H1 (cell line): Measurements from ENCODE around the gene BCKDHA. TPM values are rescaled to one million over a fixed set of nuclear protein-coding genes. Genes with fewer than 3 reads are reported as not detected.

Experiments used
- CTCF ChIA-PET: fragments of 300-600 bp; sonication (Branson Sonifier 250); formaldehyde crosslinking; loops from one replicate; lab custom pipeline; 2021; ENCODE audit not compliant: partially characterized antibody; lab: Charles Lee
- POLR2A ChIA-PET: fragments of 300-600 bp; sonication (Branson Sonifier 250); formaldehyde crosslinking; loops from one replicate; lab custom pipeline; 2021; ENCODE audit warnings: inconsistent platforms; ENCODE audit not compliant: partially characterized antibody; lab: Charles Lee
- DNase-seq, 2 experiments: peaks; one replicate each; pipeline versions ENCODE4 v3.0.0 to v3.0.0-alpha.2; 2010 to 2022; ENCODE audit warnings: low spot score in 2 of 2, low read depth in 1 of 2, mixed read lengths in 1 of 2
- FAIRE-seq: peaks from 2 replicates; lab custom pipeline; 2011; peaks lifted over from hg19 to GRCh38; lab: Jason Lieb, UNC
- H2AFZ ChIP-seq: 2 replicates; pipeline ENCODE4 v1.8.1; 2012; ENCODE audit warnings: low read length, inconsistent platforms
- H2AK5ac ChIP-seq: 2 replicates; pipeline ENCODE4 v1.6.1; 2013; ENCODE audit warnings: low read depth, low read length
- H2BK120ac ChIP-seq: replicated peaks from 2 replicates; pipeline ENCODE3; 2013; ENCODE audit warnings: low read depth, low read length, inconsistent platforms
- H2BK12ac ChIP-seq: 2 replicates; pipeline ENCODE4 v1.6.1; 2013; ENCODE audit warnings: low read depth, low read length
- H2BK15ac ChIP-seq: 2 replicates; pipeline ENCODE4 v1.6.1; 2013; ENCODE audit warnings: low read length
- H2BK20ac ChIP-seq: 2 replicates; pipeline ENCODE4 v1.6.1; 2013; ENCODE audit warnings: low read length
- H2BK5ac ChIP-seq: 2 replicates; pipeline ENCODE4 v1.6.1; 2013; ENCODE audit warnings: low read depth, low read length
- H3K14ac ChIP-seq: 2 replicates; pipeline ENCODE4 v1.6.1; 2013; ENCODE audit warnings: inconsistent platforms; ENCODE audit not compliant: insufficient read length
- H3K18ac ChIP-seq: 2 replicates; pipeline ENCODE4 v1.6.1; 2013; ENCODE audit warnings: low read length; ENCODE audit errors: extremely low read depth
- H3K23ac ChIP-seq: 2 replicates; pipeline ENCODE4 v1.6.1; 2013; ENCODE audit warnings: inconsistent platforms; ENCODE audit not compliant: insufficient read length
- H3K23me2 ChIP-seq: 2 replicates; pipeline ENCODE4 v1.6.1; 2013; ENCODE audit warnings: low read depth, low read length
- H3K27ac ChIP-seq: 2 replicates; pipeline ENCODE4 v1.6.1; 2011; ENCODE audit warnings: low read depth, low read length, inconsistent platforms
- H3K27me3 ChIP-seq, 4 experiments: replicated peaks in 1 of 4; 1 replicate in 1 of 4; 2 replicates in 3 of 4; pipeline versions ENCODE4 v1.6.1 to v1.8.1; 2011 to 2013; ENCODE audit warnings: low read length in 3 of 4, mild to moderate bottlenecking in 3 of 4, inconsistent platforms in 2 of 4, mixed read lengths in 2 of 4, moderate library complexity in 1 of 4; ENCODE audit not compliant: control insufficient read depth in 3 of 4, insufficient read depth in 3 of 4; ENCODE audit errors: extremely low read depth in 1 of 4
- H3K36me3 ChIP-seq, 4 experiments: 2 replicates each; pipeline versions ENCODE4 v1.6.1 to v1.8.1; 2011 to 2013; ENCODE audit warnings: mild to moderate bottlenecking in 4 of 4, low read length in 3 of 4, moderate library complexity in 2 of 4, control low read depth in 1 of 4, inconsistent platforms in 1 of 4; ENCODE audit not compliant: insufficient read depth in 4 of 4, control insufficient read depth in 2 of 4
- H3K4ac ChIP-seq: replicated peaks from 2 replicates; pipeline ENCODE3; 2013; ENCODE audit warnings: low read length, low read depth, mixed read lengths, inconsistent platforms; ENCODE audit not compliant: insufficient read length
- H3K4me1 ChIP-seq, 4 experiments: replicated peaks in 1 of 4; 1 replicate in 1 of 4; 2 replicates in 3 of 4; pipeline versions ENCODE4 v1.6.1 to v1.8.1; 2011 to 2013; ENCODE audit warnings: low read length in 3 of 4, inconsistent platforms in 2 of 4, mixed read lengths in 1 of 4; ENCODE audit not compliant: insufficient read depth in 4 of 4, control insufficient read depth in 3 of 4
- H3K4me2 ChIP-seq, 2 experiments: 2 replicates each; pipeline versions ENCODE4 v1.6.1 to v1.8.1; 2011 to 2013; ENCODE audit warnings: low read depth in 2 of 2, low read length in 2 of 2, control low read depth in 1 of 2, inconsistent platforms in 1 of 2, mild to moderate bottlenecking in 1 of 2; ENCODE audit not compliant: insufficient read depth in 1 of 2
- H3K4me3 ChIP-seq, 4 experiments: fragments of 200-600, 300-600 bp in 1 of 4; sonication (generic), shearing (Covaris generic), sonication (Bioruptor Twin) in 1 of 4; 2 replicates each; pipeline versions ENCODE4 v1.5.1 to v1.8.1; 2011 to 2016; ENCODE audit warnings: low read length in 4 of 4, low read depth in 3 of 4, control low read depth in 2 of 4, inconsistent platforms in 2 of 4, mild to moderate bottlenecking in 2 of 4, mixed read lengths in 1 of 4, moderate library complexity in 1 of 4; ENCODE audit not compliant: insufficient read depth in 2 of 4; ENCODE audit errors: extremely low read depth in 1 of 4
- H3K56ac ChIP-seq: replicated peaks from 2 replicates; pipeline ENCODE3; 2013; ENCODE audit warnings: low read depth, mild to moderate bottlenecking, mixed read lengths, low read length, inconsistent platforms; ENCODE audit not compliant: insufficient read length
- H3K79me1 ChIP-seq: 2 replicates; pipeline ENCODE4 v1.6.1; 2013; ENCODE audit warnings: low read depth, low read length, control low read depth
- H3K79me2 ChIP-seq, 2 experiments: 2 replicates each; pipeline versions ENCODE4 v1.6.1 to v1.8.1; 2012 to 2013; ENCODE audit warnings: low read length in 2 of 2, mild to moderate bottlenecking in 2 of 2, inconsistent platforms in 1 of 2; ENCODE audit not compliant: insufficient read depth in 2 of 2, control insufficient read depth in 1 of 2
- H3K9ac ChIP-seq, 4 experiments: replicated peaks in 1 of 4; 1 replicate in 1 of 4; 2 replicates in 3 of 4; pipeline versions ENCODE4 v1.6.1 to v1.8.1; 2011 to 2013; ENCODE audit warnings: low read depth in 3 of 4, low read length in 3 of 4, control low read depth in 2 of 4, mild to moderate bottlenecking in 2 of 4, moderate library complexity in 2 of 4, inconsistent platforms in 1 of 4; ENCODE audit errors: extremely low read depth in 1 of 4
- H3K9me3 ChIP-seq, 2 experiments: 2 replicates each; pipeline versions ENCODE4 v1.6.1 to v1.8.1; 2012 to 2013; ENCODE audit warnings: mild to moderate bottlenecking in 2 of 2, moderate library complexity in 2 of 2, control low read depth in 1 of 2, inconsistent platforms in 1 of 2, low read depth in 1 of 2, low read length in 1 of 2, mixed read lengths in 1 of 2; ENCODE audit not compliant: insufficient read depth in 2 of 2
- H4K20me1 ChIP-seq, 2 experiments: replicated peaks in 1 of 2; 2 replicates each; pipeline versions ENCODE3 to v1.8.1; 2011 to 2013; ENCODE audit warnings: inconsistent platforms in 2 of 2, low read length in 2 of 2, mild to moderate bottlenecking in 1 of 2; ENCODE audit not compliant: insufficient read depth in 2 of 2, control insufficient read depth in 1 of 2
- H4K5ac ChIP-seq: 2 replicates; pipeline ENCODE4 v1.6.1; 2013; ENCODE audit warnings: low read length, low read depth, mixed read lengths, inconsistent platforms; ENCODE audit not compliant: insufficient read length
- H4K8ac ChIP-seq: 2 replicates; pipeline ENCODE4 v1.8.0; 2013; ENCODE audit warnings: mild to moderate bottlenecking, moderate library complexity, low read length, inconsistent platforms; ENCODE audit not compliant: insufficient read depth; ENCODE audit errors: extremely low read depth
- H4K91ac ChIP-seq: replicated peaks from 2 replicates; pipeline ENCODE3; 2013; ENCODE audit warnings: low read length, mixed read lengths, inconsistent platforms; ENCODE audit not compliant: insufficient read length
- CEBPB ChIP-seq: IDR thresholded peaks from 2 replicates; pipeline ENCODE4 v1.6.1; 2012; ENCODE audit warnings: low read depth, low read length
- SIRT6 ChIP-seq: IDR thresholded peaks from one replicate; pipeline ENCODE4 v1.7.1; 2012; ENCODE audit warnings: low read length, inconsistent platforms
- WGBS, 2 experiments: shearing (Covaris generic) in 1 of 2; methylation state at CpG; one replicate each; pipeline versions ENCODE4 v1.1.6 to v1.1.7; 2013 to 2015; ENCODE audit warnings: low lambda C conversion rate in 2 of 2, mixed read lengths in 2 of 2, inconsistent platforms in 1 of 2, low coverage in 1 of 2, missing lambda C conversion rate in 1 of 2; ENCODE audit not compliant: insufficient replicate concordance in 2 of 2, insufficient coverage in 1 of 2, insufficient read length in 1 of 2; ENCODE audit errors: extremely low coverage in 1 of 2, missing lambda C conversion rate in 1 of 2; 5-methylcytosine and 5-hydroxymethylcytosine counted together
- polyA plus RNA-seq, 7 experiments: library from polyadenylated mRNA; depleted of rRNA in 3 of 7; stranded (reverse) in 5 of 7; unstranded in 2 of 7; fragments of >200 nt in 5 of 7; fragments of 200-250 nt in 2 of 7; gene quantifications; 1 replicate in 5 of 7; 2 replicates in 1 of 7; 4 replicates in 1 of 7; pipeline versions ENCODE4 v1.2.1 to v1.2.3, GENCODE V29; 2011 to 2013; ENCODE audit warnings: missing spikeins in 2 of 7, mixed read lengths in 2 of 7
- total RNA-seq: library from RNA; stranded (reverse); fragmentation: NEBNext Ultra II Directional; extraction: Animal tissue kit (Norgen Biotek cat#: 25700); gene quantifications from 2 replicates; pipeline ENCODE4 v1.2.1, GENCODE V29; 2021

BCKDHA gene
- total and polyA plus RNA-seq, 2 of the 8 experiments (the other 6 are each of a cell fraction or from before 2014, with no cell fraction given) = 14.2 to 69.6 TPM

- H4K8ac ChIP-seq = peak overlapping the region; percentile 28
- 92% methylated on average over 12 of the region's 12 CpGs; no CpG with 5 or more reads in 1 of the 2 experiments for WGBS, 2 experiments
- no peaks in the 10 kb centered on the region for H3K79me1 ChIP-seq
- POLR2A ChIA-PET = interaction anchor here (1.5 to 2.2 kb wide), 2 partner anchors 8 to 10 kb away, joined by 3 to 8 read pairs; partner anchors contain the start of gene B9D2
- no peak overlapping the region for H4K5ac ChIP-seq
- no peak overlapping the region for H3K27ac ChIP-seq
- no peak overlapping the region for H2BK5ac ChIP-seq
- H2BK20ac ChIP-seq = no peak overlapping the region
- H2BK12ac ChIP-seq = no peak overlapping the region
- no peak overlapping the region for H2BK120ac ChIP-seq
- H3K9me3 ChIP-seq = no peaks in the 10 kb centered on the region
- no peak overlapping the region for H3K4ac ChIP-seq
- no peak overlapping the region for H3K18ac ChIP-seq
- peaks cover 12% of the 10 kb centered on the region for H3K23me2 ChIP-seq
- H4K91ac ChIP-seq = no peak overlapping the region
- TF ChIP-seq CEBPB = no peak
- no peak for TF ChIP-seq SIRT6
- TF ChIP-seq, all 59 proteins: peak for 0
- Histone ChIP-seq H3K14ac (no peak overlapping the region), H3K27me3 (peaks cover 0 to 9% (median 2%) of the 10 kb centered on the region in 4 experiments; a peak in 4 of 7 replicates), H3K4me1 (peaks cover 0 to 5% (median 4%) of the 10 kb centered on the region in 4 experiments; a peak in 5 of 7 replicates), H3K4me2 (no peak overlapping the region), H3K4me3 (no peak overlapping the region), H4K20me1 (no peaks in the 10 kb centered on the region), H3K23ac (no peak overlapping the region), H3K9ac (no peak overlapping the region), H2BK15ac (no peak overlapping the region), H3K36me3 (no peaks in the 10 kb centered on the region), H3K56ac (no peak overlapping the region), H2AFZ (no peak overlapping the region), H2AK5ac (no peak overlapping the region), H3K79me2 (no peaks in the 10 kb centered on the region)
- FAIRE-seq (no peak), DNase-seq (no peak)
- CTCF ChIA-PET = interaction anchor here (1.8 kb wide), 1 partner anchor 10 kb away, joined by 4 read pairs; the partner anchor contains the start of gene B9D2
Measured at GRCh38 chr19:41373993-41374392, 23.6 kb upstream of the BCKDHA start.
